ENCODE measurements around the gene TSPAN1. TPM values are rescaled to one million over a fixed set of nuclear protein-coding genes. Genes with fewer than 3 reads are reported as not detected.

Gene TSPAN1
- total and polyA plus RNA-seq, 4 donors, result 45.3 to 174 (median 139) TPM

GRCh38 chr1:46130606-46131005, 44.3 kb upstream of the TSPAN1 start:
- Histone ChIP-seq H3K27ac (ENCODE audit: low read depth in 1 of 2, low read length in 1 of 2) (no peak overlapping the region), H3K4me3 (no peak overlapping the region), H3K9ac (ENCODE audit: insufficient read depth in 1 of 2, low read length in 2 of 2) (peak overlapping the region; percentile 28 to 98), H3K36me3 (ENCODE audit: control insufficient read depth in 4 of 4, insufficient read depth in 4 of 4, low read length in 4 of 4) (no peaks in the 10 kb centered on the region), H3K4me1 (ENCODE audit: control insufficient read depth in 5 of 5, insufficient read depth in 5 of 5, low read length in 5 of 5) (peaks cover 0 to 18% (median 7%) of the 10 kb centered on the region in 5 donors), H3K27me3 (ENCODE audit: control insufficient read depth in 3 of 3, insufficient read depth in 3 of 3, low read length in 2 of 3) (no peaks in the 10 kb centered on the region), H3K9me3 (ENCODE audit: control insufficient read depth in 4 of 4, insufficient read depth in 3 of 4, low read length in 3 of 4) (no peaks in the 10 kb centered on the region)
- 10 to 19% methylated on average over 5 of the region's 5 CpGs for WGBS, 2 donors
- no peak for TF ChIP-seq CTCF (IDR thresholded peaks at IDR 0.05; ENCODE audit: control extremely low read depth, extremely low read depth)
- DNase-seq (peak in 1 of 3 donors; percentile 67), ATAC-seq (ENCODE audit: insufficient read depth, low FRiP score) (no peak)

- H3K9me3 ChIP-seq (ENCODE audit: control insufficient read depth in 4 of 4, insufficient read depth in 3 of 4, low read length in 3 of 4), result no peaks in the 10 kb centered on the region
- ATAC-seq (ENCODE audit: insufficient read depth, low FRiP score), result no peak
- WGBS, 2 donors, result 3 to 5% methylated on average over 10 of the region's 10 CpGs
- no peak overlapping the region for H3K4me3 ChIP-seq
- peak in 2 of 3 donors; percentile 50 to 74 for DNase-seq
- H3K4me1 ChIP-seq (ENCODE audit: control insufficient read depth in 5 of 5, insufficient read depth in 5 of 5, low read length in 5 of 5), result peaks cover 0 to 18% (median 7%) of the 10 kb centered on the region in 5 donors
- H3K27ac ChIP-seq (ENCODE audit: low read depth in 1 of 2, low read length in 1 of 2), result peak overlapping the region in 1 of 2 donors; percentile 80
- H3K36me3 ChIP-seq (ENCODE audit: control insufficient read depth in 4 of 4, insufficient read depth in 4 of 4, low read length in 4 of 4), result no peaks in the 10 kb centered on the region
- peak overlapping the region in 1 of 2 donors; percentile 98 for H3K9ac ChIP-seq (ENCODE audit: insufficient read depth in 1 of 2, low read length in 2 of 2)
- TF ChIP-seq CTCF (IDR thresholded peaks at IDR 0.05; ENCODE audit: control extremely low read depth, extremely low read depth), result no peak
- H3K27me3 ChIP-seq (ENCODE audit: control insufficient read depth in 3 of 3, insufficient read depth in 3 of 3, low read length in 2 of 3), result no peaks in the 10 kb centered on the region
These were observed 43.8 kb upstream of the TSPAN1 start for GRCh38 chr1:46131093-46131492.

GRCh38 chr1:46131712-46132528, 43.0 kb upstream of the TSPAN1 start:
- H3K27me3 ChIP-seq (ENCODE audit: control insufficient read depth in 3 of 3, insufficient read depth in 3 of 3, low read length in 2 of 3), result no peaks in the 10 kb centered on the region
- 1% methylated on average over 38 of the region's 38 CpGs for WGBS, 2 donors
- H3K9me3 ChIP-seq (ENCODE audit: control insufficient read depth in 4 of 4, insufficient read depth in 3 of 4, low read length in 3 of 4), result no peaks in the 10 kb centered on the region
- peaks cover 0 to 18% (median 7%) of the 10 kb centered on the region in 5 donors for H3K4me1 ChIP-seq (ENCODE audit: control insufficient read depth in 5 of 5, insufficient read depth in 5 of 5, low read length in 5 of 5)
- TF ChIP-seq CTCF (IDR thresholded peaks at IDR 0.05; ENCODE audit: control extremely low read depth, extremely low read depth), result no peak
- DNase-seq, result peak; percentile 61 to 74 (median 61)
- H3K9ac ChIP-seq (ENCODE audit: insufficient read depth in 1 of 2, low read length in 2 of 2), result peak overlapping the region; percentile 72 to 98
- peak overlapping the region; percentile 68 for H3K4me3 ChIP-seq
- H3K36me3 ChIP-seq (ENCODE audit: control insufficient read depth in 4 of 4, insufficient read depth in 4 of 4, low read length in 4 of 4), result no peaks in the 10 kb centered on the region
- H3K27ac ChIP-seq (ENCODE audit: low read depth in 1 of 2, low read length in 1 of 2), result peak overlapping the region; percentile 93 to 98
- ATAC-seq (ENCODE audit: insufficient read depth, low FRiP score), result no peak
